ENCODE results near the gene IER3IP1.

GRCh38 chr18:47160256-47160655, 15.9 kb downstream of the IER3IP1 start:
- no peak for TF ChIP-seq CTCF (IDR thresholded peaks at IDR 0.05)
- no peak for TF ChIP-seq POLR2A (IDR thresholded peaks at IDR 0.05)
- TF ChIP-seq POLR2AphosphoS5 (IDR thresholded peaks at IDR 0.05), result no peak
